GM23248 (cell line): Measurements from ENCODE around the gene CYGB.

ENCODE experiments used
- EZH2 ChIP-seq: fragments of 200-600 bp; sonication (generic); IDR thresholded peaks from 2 replicates; pipeline ENCODE4 v1.6.1; 2018; ENCODE audit warnings: antibody characterized with exemption, mild to moderate bottlenecking; ENCODE audit not compliant: insufficient read depth, poor library complexity, severe bottlenecking
- EZH2phosphoT487 ChIP-seq: fragments of 200-600 bp; sonication (generic); IDR thresholded peaks from 2 replicates; pipeline ENCODE4 v1.6.1; 2018; ENCODE audit warnings: antibody characterized with exemption, moderate library complexity, mild to moderate bottlenecking, low read depth; ENCODE audit not compliant: insufficient read depth

DNA sequence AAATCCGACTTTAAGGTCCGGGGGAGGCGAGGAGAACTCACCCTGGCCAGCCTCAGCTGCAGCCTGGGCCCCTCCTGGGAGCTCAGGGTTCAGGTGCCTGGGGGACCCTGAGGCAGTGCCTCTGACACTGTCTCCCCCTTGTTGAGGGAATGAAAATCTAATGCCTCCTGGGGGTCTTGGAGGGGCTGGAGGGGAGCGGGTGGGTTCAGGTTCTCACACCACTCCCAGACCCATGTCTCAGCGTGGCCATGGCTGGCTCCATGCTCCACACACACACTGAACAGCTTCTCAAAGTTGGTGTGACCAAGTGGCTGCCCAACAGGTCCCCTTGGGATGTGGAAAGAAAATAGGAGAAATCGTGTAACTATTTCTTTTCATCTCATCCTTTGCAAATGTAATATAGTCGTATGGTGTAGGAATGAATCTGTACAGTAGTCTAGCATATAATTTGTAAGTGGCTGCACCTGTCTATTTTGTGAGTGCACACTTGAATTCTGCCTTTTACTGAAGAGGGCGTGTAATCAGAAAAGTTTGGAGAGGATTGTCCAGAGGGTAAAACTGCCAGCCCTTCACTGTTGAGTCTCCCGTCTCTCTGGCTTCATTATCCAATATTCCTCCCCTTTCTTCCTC, 1.5 kb upstream of the CYGB start:
- TF ChIP-seq EZH2phosphoT487 (no peak), EZH2 (no peak)
